HepG2 (cell line): ENCODE measurements around the gene GFER. TPM values are rescaled to one million over a fixed set of nuclear protein-coding genes. Genes with fewer than 3 reads are reported as not detected.
A peak's percentile ranks its signal among the peaks of the same experiment; 100 is the strongest.

Experiments used
- AKNA ChIP-seq: sonication (generic); formaldehyde crosslinking; IDR thresholded peaks from 2 replicates; pipeline ENCODE4 v1.4.0; 2020; ENCODE audit warnings: missing genetic modification reagents, borderline replicate concordance
- JDP2 ChIP-seq: sonication (generic); formaldehyde crosslinking; IDR thresholded peaks from 2 replicates; pipeline ENCODE4 v1.8.1; 2022; ENCODE audit warnings: missing genetic modification reagents, borderline replicate concordance
- RBAK ChIP-seq: sonication (generic); formaldehyde crosslinking; IDR thresholded peaks from 2 replicates; pipeline ENCODE4 v1.5.1; 2020; ENCODE audit warnings: mild to moderate bottlenecking, missing genetic modification reagents
- SKI ChIP-seq: fragments of 450-650 bp; IDR thresholded peaks from one replicate; pipeline ENCODE4 v1.6.1; 2018; ENCODE audit warnings: mild to moderate bottlenecking; ENCODE audit not compliant: partially characterized antibody
- SOX13 ChIP-seq, 3 experiments: fragments of 450-650 bp in 1 of 3; sonication (generic) in 1 of 3; formaldehyde crosslinking in 1 of 3; IDR thresholded peaks in 2 of 3; conservative IDR thresholded peaks in 1 of 3; 2 replicates each; pipeline versions ENCODE4 v1.5.0 to v1.6.1; 2016 to 2020; ENCODE audit warnings: antibody characterized with exemption in 1 of 3, mild to moderate bottlenecking in 1 of 3, missing compliant biosample characterization in 1 of 3, missing genetic modification reagents in 1 of 3, moderate library complexity in 1 of 3
- ZKSCAN1 ChIP-seq: fragments of 150-350 bp; IDR thresholded peaks from 2 replicates; pipeline ENCODE4 v1.6.1; 2014; ENCODE audit warnings: low read length
- ZKSCAN5 ChIP-seq: sonication (generic); formaldehyde crosslinking; IDR thresholded peaks from 2 replicates; pipeline ENCODE4 v1.5.1; 2020; ENCODE audit warnings: mild to moderate bottlenecking, missing genetic modification reagents
- ZMYM4 ChIP-seq: sonication (generic); formaldehyde crosslinking; IDR thresholded peaks from 2 replicates; pipeline ENCODE4 v1.8.1; 2023; ENCODE audit warnings: mild to moderate bottlenecking, missing genetic modification reagents
- ZNF34 ChIP-seq: sonication (generic); formaldehyde crosslinking; IDR thresholded peaks from 2 replicates; pipeline ENCODE4 v1.4.0; 2020; ENCODE audit warnings: mild to moderate bottlenecking, missing genetic modification reagents, borderline replicate concordance
- ZNF512 ChIP-seq: sonication (generic); formaldehyde crosslinking; IDR thresholded peaks from 2 replicates; pipeline ENCODE4 v1.4.0; 2020; ENCODE audit warnings: mild to moderate bottlenecking, missing genetic modification reagents
- polyA plus RNA-seq, 8 experiments: library from polyadenylated mRNA; depleted of rRNA in 3 of 8; stranded (reverse) in 7 of 8; unstranded in 1 of 8; fragments of >200 nt; fragmentation: Illumina TruSeq in 4 of 8; extraction: Trizol in 4 of 8; gene quantifications; 2 replicates each; pipeline versions ENCODE4 v1.2.1 to v1.2.3, GENCODE V29; 2011 to 2016; ENCODE audit warnings: low read depth in 4 of 8, missing spikeins in 1 of 8, mixed read lengths in 1 of 8; ENCODE audit not compliant: insufficient read depth in 1 of 8
- total RNA-seq, 5 experiments: library from RNA; depleted of rRNA; stranded (reverse); fragments of >200 nt; fragmentation: Illumina TruSeq; extraction: Trizol; gene quantifications; 2 replicates each; pipeline ENCODE4 v1.2.3, GENCODE V29; 2016; ENCODE audit warnings: low read depth in 1 of 5
- TF ChIP-seq, protein P1 (sequence below): sonication (generic); formaldehyde crosslinking; IDR thresholded peaks from 2 replicates; pipeline ENCODE4 v1.5.0; 2020; ENCODE audit warnings: mild to moderate bottlenecking, missing genetic modification reagents
- TF ChIP-seq, protein P2 (sequence below): sonication (generic); formaldehyde crosslinking; IDR thresholded peaks from 2 replicates; pipeline ENCODE4 v1.4.0; 2020; ENCODE audit warnings: missing genetic modification reagents, borderline replicate concordance

The GFER gene
- total and polyA plus RNA-seq, 2 of the 13 experiments (the other 11 are each of a cell fraction or from before 2014, with no cell fraction given), result 28.6 to 71.7 TPM

GRCh38 chr16:1983544-1984346, at the start of gene GFER (continued):
- TF ChIP-seq JDP2 (CRISPR knock-in tag), result no peak
- no peak for TF ChIP-seq RBAK (CRISPR knock-in tag)
- TF ChIP-seq AKNA (CRISPR knock-in tag), result no peak
- peak; percentile 85 for TF ChIP-seq SKI
- TF ChIP-seq ZMYM4 (CRISPR knock-in tag), result peak; percentile 46
- TF ChIP-seq, protein P1, sequence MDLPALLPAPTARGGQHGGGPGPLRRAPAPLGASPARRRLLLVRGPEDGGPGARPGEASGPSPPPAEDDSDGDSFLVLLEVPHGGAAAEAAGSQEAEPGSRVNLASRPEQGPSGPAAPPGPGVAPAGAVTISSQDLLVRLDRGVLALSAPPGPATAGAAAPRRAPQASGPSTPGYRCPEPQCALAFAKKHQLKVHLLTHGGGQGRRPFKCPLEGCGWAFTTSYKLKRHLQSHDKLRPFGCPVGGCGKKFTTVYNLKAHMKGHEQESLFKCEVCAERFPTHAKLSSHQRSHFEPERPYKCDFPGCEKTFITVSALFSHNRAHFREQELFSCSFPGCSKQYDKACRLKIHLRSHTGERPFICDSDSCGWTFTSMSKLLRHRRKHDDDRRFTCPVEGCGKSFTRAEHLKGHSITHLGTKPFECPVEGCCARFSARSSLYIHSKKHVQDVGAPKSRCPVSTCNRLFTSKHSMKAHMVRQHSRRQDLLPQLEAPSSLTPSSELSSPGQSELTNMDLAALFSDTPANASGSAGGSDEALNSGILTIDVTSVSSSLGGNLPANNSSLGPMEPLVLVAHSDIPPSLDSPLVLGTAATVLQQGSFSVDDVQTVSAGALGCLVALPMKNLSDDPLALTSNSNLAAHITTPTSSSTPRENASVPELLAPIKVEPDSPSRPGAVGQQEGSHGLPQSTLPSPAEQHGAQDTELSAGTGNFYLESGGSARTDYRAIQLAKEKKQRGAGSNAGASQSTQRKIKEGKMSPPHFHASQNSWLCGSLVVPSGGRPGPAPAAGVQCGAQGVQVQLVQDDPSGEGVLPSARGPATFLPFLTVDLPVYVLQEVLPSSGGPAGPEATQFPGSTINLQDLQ (CRISPR knock-in tag), result 0 out of 2 replicates have a peak, but pooled peaks have one; percentile 37
- no peak for TF ChIP-seq SOX13 (IDR thresholded peaks at IDR 0.05)
- no peak for TF ChIP-seq SOX13 (CRISPR knock-in tag; conservative IDR thresholded peaks at IDR 0.05 in 1 of 2, IDR thresholded peaks at IDR 0.05 in 1 of 2)
- TF ChIP-seq, protein P2, sequence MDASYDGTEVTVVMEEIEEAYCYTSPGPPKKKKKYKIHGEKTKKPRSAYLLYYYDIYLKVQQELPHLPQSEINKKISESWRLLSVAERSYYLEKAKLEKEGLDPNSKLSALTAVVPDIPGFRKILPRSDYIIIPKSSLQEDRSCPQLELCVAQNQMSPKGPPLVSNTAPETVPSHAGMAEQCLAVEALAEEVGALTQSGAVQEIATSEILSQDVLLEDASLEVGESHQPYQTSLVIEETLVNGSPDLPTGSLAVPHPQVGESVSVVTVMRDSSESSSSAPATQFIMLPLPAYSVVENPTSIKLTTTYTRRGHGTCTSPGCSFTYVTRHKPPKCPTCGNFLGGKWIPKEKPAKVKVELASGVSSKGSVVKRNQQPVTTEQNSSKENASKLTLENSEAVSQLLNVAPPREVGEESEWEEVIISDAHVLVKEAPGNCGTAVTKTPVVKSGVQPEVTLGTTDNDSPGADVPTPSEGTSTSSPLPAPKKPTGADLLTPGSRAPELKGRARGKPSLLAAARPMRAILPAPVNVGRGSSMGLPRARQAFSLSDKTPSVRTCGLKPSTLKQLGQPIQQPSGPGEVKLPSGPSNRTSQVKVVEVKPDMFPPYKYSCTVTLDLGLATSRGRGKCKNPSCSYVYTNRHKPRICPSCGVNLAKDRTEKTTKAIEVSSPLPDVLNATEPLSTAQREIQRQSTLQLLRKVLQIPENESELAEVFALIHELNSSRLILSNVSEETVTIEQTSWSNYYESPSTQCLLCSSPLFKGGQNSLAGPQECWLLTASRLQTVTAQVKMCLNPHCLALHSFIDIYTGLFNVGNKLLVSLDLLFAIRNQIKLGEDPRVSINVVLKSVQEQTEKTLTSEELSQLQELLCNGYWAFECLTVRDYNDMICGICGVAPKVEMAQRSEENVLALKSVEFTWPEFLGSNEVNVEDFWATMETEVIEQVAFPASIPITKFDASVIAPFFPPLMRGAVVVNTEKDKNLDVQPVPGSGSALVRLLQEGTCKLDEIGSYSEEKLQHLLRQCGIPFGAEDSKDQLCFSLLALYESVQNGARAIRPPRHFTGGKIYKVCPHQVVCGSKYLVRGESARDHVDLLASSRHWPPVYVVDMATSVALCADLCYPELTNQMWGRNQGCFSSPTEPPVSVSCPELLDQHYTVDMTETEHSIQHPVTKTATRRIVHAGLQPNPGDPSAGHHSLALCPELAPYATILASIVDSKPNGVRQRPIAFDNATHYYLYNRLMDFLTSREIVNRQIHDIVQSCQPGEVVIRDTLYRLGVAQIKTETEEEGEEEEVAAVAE (CRISPR knock-in tag), result no peak; the same call in 1 of the 2 replicates
- TF ChIP-seq ZNF512, result no peak
- TF ChIP-seq ZKSCAN5, result no peak
- no peak for TF ChIP-seq ZNF34 (CRISPR knock-in tag)
- no peak for TF ChIP-seq ZKSCAN1
